K562 (cell line): ENCODE measurements around the gene MBOAT2. TPM values are rescaled to one million over a fixed set of nuclear protein-coding genes. Genes with fewer than 3 reads are reported as not detected.

Experiments
- ATAC-seq: fragments of 200-7000 bp; cut with Tn5 transposase; 3 replicates; pipeline ENCODE4 v1.9.1; 2020; ENCODE audit warnings: moderate library complexity
- BruUV-seq: library from RNA; stranded (reverse); fragments of 400-500 nt; replicated peaks from 2 replicates; lab custom pipeline; 2021; lab: Mats Ljungman, UMichigan
- CTCF ChIA-PET: fragments of 300-600 bp; formaldehyde crosslinking; extraction: SDS; loops from one replicate; lab custom pipeline; 2021; ENCODE audit warnings: low intra/inter-chr PET ratio; lab: Yijun Ruan, JAX
- POLR2A ChIA-PET: fragments of 300-600, 350-650 bp; sonication (Branson Sonifier 250); formaldehyde crosslinking; extraction: SDS; loops from one replicate; lab custom pipeline; 2021; ENCODE audit warnings: antibody characterized with exemption, inconsistent platforms; lab: Yijun Ruan, JAX
- DNase-seq, 4 experiments: peaks; one replicate each; pipeline versions ENCODE4 v3.0.0 to v3.0.0-alpha.2; 2011 to 2018; ENCODE audit warnings: low spot score in 3 of 4, mixed read lengths in 3 of 4; ENCODE audit errors: extremely low read depth in 1 of 4
- FAIRE-seq: peaks from 2 replicates; lab custom pipeline; 2011; peaks lifted over from hg19 to GRCh38; lab: Jason Lieb, UNC
- H2AFZ ChIP-seq: 2 replicates; pipeline ENCODE4 v1.6.0; 2011; ENCODE audit warnings: low read depth, low read length, control low read depth, inconsistent platforms
- H3K27ac ChIP-seq: fragments of 200-600 bp; 3 replicates; pipeline ENCODE4 v1.8.0; 2011; ENCODE audit warnings: low read depth, mild to moderate bottlenecking, control low read depth, inconsistent platforms, low read length, moderate library complexity, mixed read lengths; ENCODE audit errors: extremely low read depth
- H3K27me3 ChIP-seq, 2 experiments: fragments of 300-600 bp in 1 of 2; 2 replicates in 1 of 2; 3 replicates in 1 of 2; pipeline versions ENCODE4 v1.6.0 to v1.8.0; 2011; ENCODE audit warnings: inconsistent platforms in 2 of 2, low read length in 2 of 2, mild to moderate bottlenecking in 1 of 2, mixed read lengths in 1 of 2, moderate library complexity in 1 of 2; ENCODE audit not compliant: control insufficient read depth in 2 of 2, insufficient read depth in 2 of 2
- H3K36me3 ChIP-seq: fragments of 300-600 bp; 3 replicates; pipeline ENCODE4 v1.8.0; 2011; ENCODE audit warnings: mild to moderate bottlenecking, low read length, inconsistent platforms; ENCODE audit not compliant: control insufficient read depth, insufficient read depth
- H3K4me1 ChIP-seq, 2 experiments: fragments of 200-600 bp in 1 of 2; replicated peaks in 1 of 2; 2 replicates in 1 of 2; 3 replicates in 1 of 2; pipeline versions ENCODE4 v1.5.1 to v1.8.0; 2011; ENCODE audit warnings: inconsistent platforms in 2 of 2, low read length in 2 of 2, mild to moderate bottlenecking in 1 of 2, mixed read lengths in 1 of 2, moderate library complexity in 1 of 2; ENCODE audit not compliant: control insufficient read depth in 2 of 2, insufficient read depth in 2 of 2
- H3K4me2 ChIP-seq: 2 replicates; pipeline ENCODE4 v1.6.1; 2011; ENCODE audit warnings: low read length, control low read depth, inconsistent platforms, mixed read lengths; ENCODE audit not compliant: insufficient read depth
- H3K4me3 ChIP-seq: fragments of 200-600 bp; sonication (generic), shearing (Covaris generic); 2 replicates; pipeline ENCODE4 v1.5.1; 2016; ENCODE audit warnings: control low read depth, inconsistent platforms
- H3K79me2 ChIP-seq: fragments of 200-600 bp; 3 replicates; pipeline ENCODE4 v1.8.0; 2011; ENCODE audit warnings: low read length, inconsistent platforms; ENCODE audit not compliant: control insufficient read depth, insufficient read depth
- H3K9ac ChIP-seq, 2 experiments: 2 replicates each; pipeline versions ENCODE4 v1.6.0 to v1.6.1; 2011; ENCODE audit warnings: low read depth in 2 of 2, low read length in 2 of 2, control low read depth in 1 of 2, inconsistent platforms in 1 of 2, mild to moderate bottlenecking in 1 of 2, mixed read lengths in 1 of 2; ENCODE audit not compliant: insufficient read depth in 1 of 2
- H3K9me1 ChIP-seq: one replicate; pipeline ENCODE4 v1.6.0; 2011; ENCODE audit warnings: inconsistent platforms, mild to moderate bottlenecking, low read length, moderate library complexity; ENCODE audit not compliant: control insufficient read depth, insufficient read depth
- H3K9me3 ChIP-seq: replicated peaks from 2 replicates; pipeline ENCODE4 v1.5.1; 2011; ENCODE audit warnings: low read depth, low read length, inconsistent platforms; ENCODE audit not compliant: control insufficient read depth, insufficient read depth
- H4K20me1 ChIP-seq: replicated peaks from 2 replicates; pipeline ENCODE4 v1.6.1; 2011; ENCODE audit warnings: low read length, inconsistent platforms, mixed read lengths; ENCODE audit not compliant: control insufficient read depth, insufficient read depth
- ADNP ChIP-seq: fragments of 200-800 bp; sonication (Bioruptor generic); IDR thresholded peaks from 2 replicates; pipeline ENCODE4 v1.6.1; 2016; ENCODE audit warnings: missing genetic modification characterization, missing compliant biosample characterization
- FOXJ3 ChIP-seq: sonication (generic); formaldehyde crosslinking; IDR thresholded peaks from 2 replicates; pipeline ENCODE4 v1.4.0; 2020; ENCODE audit warnings: mild to moderate bottlenecking, missing genetic modification reagents
- PREB ChIP-seq: sonication (generic); formaldehyde crosslinking; IDR thresholded peaks from 2 replicates; pipeline ENCODE4 v1.8.1; 2023; ENCODE audit warnings: mild to moderate bottlenecking, missing genetic modification reagents
- PTTG1 ChIP-seq: fragments of 450-650 bp; IDR thresholded peaks from 2 replicates; pipeline ENCODE4 v1.6.1; 2016; ENCODE audit warnings: low read depth, mild to moderate bottlenecking, missing genetic modification characterization, missing compliant biosample characterization
- RUNX1 ChIP-seq: sonication (generic); IDR thresholded peaks from 2 replicates; pipeline ENCODE4 v1.6.1; 2016; ENCODE audit warnings: antibody characterized with exemption, low read depth
- ZFP30 ChIP-seq: fragments of 250-450 bp; sonication (Bioruptor Pico); IDR thresholded peaks from 2 replicates; pipeline ENCODE4 v1.8.0; 2022; ENCODE audit warnings: moderate library complexity, mild to moderate bottlenecking, inconsistent platforms, borderline replicate concordance
- ZNF263 ChIP-seq: sonication (generic); formaldehyde crosslinking; IDR thresholded peaks from 2 replicates; pipeline ENCODE4 v1.8.0; 2022; ENCODE audit warnings: mild to moderate bottlenecking, missing genetic modification reagents, borderline replicate concordance
- WGBS: fragments of 100-300 bp; shearing (Covaris generic); methylation state at CpG from one replicate; pipeline ENCODE4 v1.1.6; 2016; ENCODE audit warnings: low coverage, mixed read lengths; ENCODE audit not compliant: insufficient coverage; ENCODE audit errors: missing lambda C conversion rate; 5-methylcytosine and 5-hydroxymethylcytosine counted together
- in situ Hi-C: fragments of 300-500 bp; cut with MboI; formaldehyde crosslinking; loops from 4 replicates; pipeline ENCODE4 v1.15.0; 2018; ENCODE audit warnings: inconsistent platforms, mixed read lengths
- intact Hi-C: fragments of 100-400 bp; cut with micrococcal nuclease; formaldehyde crosslinking; loops from 2 replicates; pipeline ENCODE4 v1.14.2; 2022
- polyA plus RNA-seq, 8 experiments: library from polyadenylated mRNA; depleted of rRNA in 4 of 8; stranded (reverse) in 5 of 8; unstranded in 3 of 8; fragments of >200 nt; fragmentation: Nextera tagmentation in 2 of 8; fragmentation: Illumina TruSeq in 1 of 8; extraction: Ambion mirVana in 2 of 8; extraction: Trizol in 1 of 8; gene quantifications; 2 replicates each; pipeline versions ENCODE4 v1.2.1 to v1.2.3, GENCODE V29; 2011 to 2014; ENCODE audit warnings: inconsistent platforms in 1 of 8, missing spikeins in 1 of 8
- total RNA-seq, 7 experiments: library from RNA; depleted of rRNA in 6 of 7; stranded (reverse); fragments of >200 nt in 6 of 7; fragmentation: Illumina TruSeq in 2 of 7; extraction: Trizol in 2 of 7; gene quantifications; 2 replicates each; pipeline versions ENCODE4 v1.2.1 to v1.2.3, GENCODE V29; 2011 to 2021; ENCODE audit warnings: low replicate concordance in 1 of 7
- TF ChIP-seq, protein P1 (sequence below): fragments of 450-650 bp; IDR thresholded peaks from 2 replicates; pipeline ENCODE4 v1.6.1; 2017; ENCODE audit warnings: mild to moderate bottlenecking, moderate library complexity
- TF ChIP-seq, protein P2 (sequence below), 3 experiments: fragments of 200-800 bp in 1 of 3; fragments of 250-450 bp in 1 of 3; fragments of 450-650 bp in 1 of 3; sonication (Bioruptor Pico) in 1 of 3; sonication (Bioruptor generic) in 1 of 3; formaldehyde crosslinking in 1 of 3; IDR thresholded peaks; 2 replicates each; pipeline versions ENCODE4 v1.6.1 to v1.8.0; 2016 to 2022; ENCODE audit warnings: mild to moderate bottlenecking in 2 of 3, missing genetic modification characterization in 2 of 3, missing compliant biosample characterization in 1 of 3, moderate library complexity in 1 of 3

The MBOAT2 gene
- total and polyA plus RNA-seq, 9 of the 15 experiments (the other 6 are each of a cell fraction or from before 2014, with no cell fraction given), result 8.4 to 122 (median 27.6) TPM

DNA sequence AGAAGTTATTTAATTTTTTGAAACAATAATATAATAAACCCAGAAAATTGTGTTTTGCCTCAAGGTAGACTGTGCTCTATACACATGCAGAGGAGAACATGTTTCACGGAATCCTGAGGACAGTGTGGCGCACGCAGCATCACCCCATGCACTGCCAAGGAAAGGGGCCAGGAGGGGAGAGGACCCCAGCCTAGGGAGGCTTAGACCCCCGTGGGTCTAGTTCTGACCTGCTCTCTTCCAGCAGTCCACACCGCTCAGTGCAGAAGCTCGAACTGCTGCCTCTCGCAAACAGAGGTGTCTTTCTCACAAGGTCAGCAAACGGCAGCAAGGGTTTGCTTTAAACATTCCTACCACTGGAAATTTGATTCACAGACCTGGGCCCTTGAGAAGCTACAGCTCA lies 114.5 kb downstream of the MBOAT2 start:
- no peak overlapping the region for H3K4me3 ChIP-seq
- peaks cover 30% of the 10 kb centered on the region for H3K79me2 ChIP-seq
- DNase-seq (no peak), ATAC-seq (no peak), FAIRE-seq (no peak)
- ChIA-PET POLR2A (interaction anchor here (0.7 kb wide), 1 partner anchor 11 kb away, joined by 3 read pairs; no protein-coding TSS in a partner anchor), CTCF (no interaction called here)
- 82% methylated on average over 8 of the region's 8 CpGs for WGBS
- peaks cover 4 to 23% of the 10 kb centered on the region in 2 experiments; a peak in 4 of 5 replicates for H3K4me1 ChIP-seq
- H3K36me3 ChIP-seq, result peaks cover 52% of the 10 kb centered on the region
- intact Hi-C loops (no loop called here), in situ Hi-C loops (no loop called here)
- no TSS peak for BruUV-seq
- H3K9me1 ChIP-seq, result no peaks in the 10 kb centered on the region
- no peak overlapping the region for H3K27ac ChIP-seq
- H2AFZ ChIP-seq, result no peak overlapping the region
- peak overlapping the region in 1 of 2 experiments; percentile 37; a peak in 1 of 4 replicates for H3K9ac ChIP-seq
- H3K27me3 ChIP-seq, result no peaks in the 10 kb centered on the region
- H4K20me1 ChIP-seq, result no peaks in the 10 kb centered on the region
- TF ChIP-seq PREB (CRISPR knock-in tag) (no peak), RUNX1 (no peak), FOXJ3 (no peak), ADNP (tag) (no peak), ZNF263 (CRISPR knock-in tag) (no peak), PTTG1 (tag) (no peak), ZFP30 (no peak)
- TF ChIP-seq, protein P1, sequence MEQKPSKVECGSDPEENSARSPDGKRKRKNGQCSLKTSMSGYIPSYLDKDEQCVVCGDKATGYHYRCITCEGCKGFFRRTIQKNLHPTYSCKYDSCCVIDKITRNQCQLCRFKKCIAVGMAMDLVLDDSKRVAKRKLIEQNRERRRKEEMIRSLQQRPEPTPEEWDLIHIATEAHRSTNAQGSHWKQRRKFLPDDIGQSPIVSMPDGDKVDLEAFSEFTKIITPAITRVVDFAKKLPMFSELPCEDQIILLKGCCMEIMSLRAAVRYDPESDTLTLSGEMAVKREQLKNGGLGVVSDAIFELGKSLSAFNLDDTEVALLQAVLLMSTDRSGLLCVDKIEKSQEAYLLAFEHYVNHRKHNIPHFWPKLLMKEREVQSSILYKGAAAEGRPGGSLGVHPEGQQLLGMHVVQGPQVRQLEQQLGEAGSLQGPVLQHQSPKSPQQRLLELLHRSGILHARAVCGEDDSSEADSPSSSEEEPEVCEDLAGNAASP, result no peak
- TF ChIP-seq, protein P2, sequence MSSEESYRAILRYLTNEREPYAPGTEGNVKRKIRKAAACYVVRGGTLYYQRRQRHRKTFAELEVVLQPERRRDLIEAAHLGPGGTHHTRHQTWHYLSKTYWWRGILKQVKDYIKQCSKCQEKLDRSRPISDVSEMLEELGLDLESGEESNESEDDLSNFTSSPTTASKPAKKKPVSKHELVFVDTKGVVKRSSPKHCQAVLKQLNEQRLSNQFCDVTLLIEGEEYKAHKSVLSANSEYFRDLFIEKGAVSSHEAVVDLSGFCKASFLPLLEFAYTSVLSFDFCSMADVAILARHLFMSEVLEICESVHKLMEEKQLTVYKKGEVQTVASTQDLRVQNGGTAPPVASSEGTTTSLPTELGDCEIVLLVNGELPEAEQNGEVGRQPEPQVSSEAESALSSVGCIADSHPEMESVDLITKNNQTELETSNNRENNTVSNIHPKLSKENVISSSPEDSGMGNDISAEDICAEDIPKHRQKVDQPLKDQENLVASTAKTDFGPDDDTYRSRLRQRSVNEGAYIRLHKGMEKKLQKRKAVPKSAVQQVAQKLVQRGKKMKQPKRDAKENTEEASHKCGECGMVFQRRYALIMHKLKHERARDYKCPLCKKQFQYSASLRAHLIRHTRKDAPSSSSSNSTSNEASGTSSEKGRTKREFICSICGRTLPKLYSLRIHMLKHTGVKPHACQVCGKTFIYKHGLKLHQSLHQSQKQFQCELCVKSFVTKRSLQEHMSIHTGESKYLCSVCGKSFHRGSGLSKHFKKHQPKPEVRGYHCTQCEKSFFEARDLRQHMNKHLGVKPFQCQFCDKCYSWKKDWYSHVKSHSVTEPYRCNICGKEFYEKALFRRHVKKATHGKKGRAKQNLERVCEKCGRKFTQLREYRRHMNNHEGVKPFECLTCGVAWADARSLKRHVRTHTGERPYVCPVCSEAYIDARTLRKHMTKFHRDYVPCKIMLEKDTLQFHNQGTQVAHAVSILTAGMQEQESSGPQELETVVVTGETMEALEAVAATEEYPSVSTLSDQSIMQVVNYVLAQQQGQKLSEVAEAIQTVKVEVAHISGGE (CRISPR knock-in tag; IDR thresholded peaks at IDR 0.05), result no peak
- no peaks in the 10 kb centered on the region for H3K9me3 ChIP-seq
- H3K4me2 ChIP-seq, result no peak overlapping the region
